Measurements from ENCODE around the gene TTC7B. TPM values are rescaled to one million over a fixed set of nuclear protein-coding genes. Genes with fewer than 3 reads are reported as not detected.

Gene TTC7B
- total and polyA plus RNA-seq, 10 of the 15 experiments (the other 5 are each of a cell fraction or from before 2014, with no cell fraction given), result under 0.01 to 1.1 (median 0.26) TPM; not detected in 2

GRCh38 chr14:90644882-90645281 lies 171.3 kb downstream of the TTC7B start (continued):
- no peak for TF ChIP-seq EED (IDR thresholded peaks at IDR 0.05; ENCODE audit: low read depth)
- TF ChIP-seq PBX3 (IDR thresholded peaks at IDR 0.05; ENCODE audit: insufficient replicate concordance, low read depth, low read length), result no peak
- TF ChIP-seq, protein P1, sequence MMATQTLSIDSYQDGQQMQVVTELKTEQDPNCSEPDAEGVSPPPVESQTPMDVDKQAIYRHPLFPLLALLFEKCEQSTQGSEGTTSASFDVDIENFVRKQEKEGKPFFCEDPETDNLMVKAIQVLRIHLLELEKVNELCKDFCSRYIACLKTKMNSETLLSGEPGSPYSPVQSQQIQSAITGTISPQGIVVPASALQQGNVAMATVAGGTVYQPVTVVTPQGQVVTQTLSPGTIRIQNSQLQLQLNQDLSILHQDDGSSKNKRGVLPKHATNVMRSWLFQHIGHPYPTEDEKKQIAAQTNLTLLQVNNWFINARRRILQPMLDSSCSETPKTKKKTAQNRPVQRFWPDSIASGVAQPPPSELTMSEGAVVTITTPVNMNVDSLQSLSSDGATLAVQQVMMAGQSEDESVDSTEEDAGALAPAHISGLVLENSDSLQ (IDR thresholded peaks at IDR 0.05), result no peak

GRCh38 chr14:90643982-90644670 lies 172.1 kb downstream of the TTC7B start:
- H3K79me2 ChIP-seq (ENCODE audit: control insufficient read depth, insufficient read depth, low read length), result no peaks in the 10 kb centered on the region
- intact Hi-C loops (cut with micrococcal nuclease; ENCODE audit: unreplicated experiment), result no loop called here
- no peak overlapping the region for H3K4me3 ChIP-seq
- H3K4me2 ChIP-seq (ENCODE audit: control insufficient read depth, insufficient read depth), result no peak overlapping the region
- no peaks in the 10 kb centered on the region for H3K4me1 ChIP-seq (ENCODE audit: control insufficient read depth, insufficient read depth, low read length)
- POLR2A ChIA-PET, result no interaction called here
- no peak for DNase-seq (ENCODE audit: low read depth, low spot score)
- RAD21 ChIA-PET (ENCODE audit: unreplicated experiment), result no interaction called here
- in situ Hi-C loops (cut with MboI), result no loop called here
- H3K27ac ChIP-seq (ENCODE audit: control insufficient read depth, insufficient read depth), result no peak overlapping the region
- no peak for ATAC-seq
- no peaks in the 10 kb centered on the region for H4K20me1 ChIP-seq (ENCODE audit: control insufficient read depth, insufficient read depth)
- CTCF ChIA-PET, result no interaction called here
- WGBS (ENCODE audit: insufficient coverage, insufficient replicate concordance, low lambda C conversion rate, missing lambda C conversion rate), result 51% methylated on average over 9 of the region's 9 CpGs
- H3K9ac ChIP-seq (ENCODE audit: control insufficient read depth, insufficient read depth, low read length), result no peak overlapping the region
- H3K9me3 ChIP-seq (replicated peaks; ENCODE audit: control insufficient read depth, insufficient read depth, low read length), result no peaks in the 10 kb centered on the region
- SMC1A ChIA-PET (ENCODE audit: uncharacterized antibody, unreplicated experiment), result no interaction called here
- no peak for FAIRE-seq
- H2AFZ ChIP-seq (ENCODE audit: control insufficient read depth, low read depth, low read length), result no peak overlapping the region
- no peak for TF ChIP-seq TBL1XR1 (IDR thresholded peaks at IDR 0.05; ENCODE audit: low read depth, low read length)
- no peak for TF ChIP-seq MTA2 (IDR thresholded peaks at IDR 0.05; ENCODE audit: low read depth)
- no peak for TF ChIP-seq FOS (IDR thresholded peaks at IDR 0.05; ENCODE audit: borderline replicate concordance, extremely low read depth, insufficient read length)
- no peak for TF ChIP-seq IKZF2 (IDR thresholded peaks at IDR 0.05)
- TF ChIP-seq ZNF207 (IDR thresholded peaks at IDR 0.05; ENCODE audit: borderline replicate concordance), result no peak
- no peak for TF ChIP-seq HDAC2 (IDR thresholded peaks at IDR 0.05)
- no peak for TF ChIP-seq ZNF622 (IDR thresholded peaks at IDR 0.05)
- TF ChIP-seq E4F1 (IDR thresholded peaks at IDR 0.05; ENCODE audit: borderline replicate concordance, partially characterized antibody), result no peak
- TF ChIP-seq CHD1 (IDR thresholded peaks at IDR 0.05; ENCODE audit: low read depth, low read length), result no peak
- peaks cover 3 to 5% of the 10 kb centered on the region in 2 experiments; a peak in 3 of 4 replicates for H3K27me3 ChIP-seq (replicated peaks in 1 of 2; ENCODE audit: control insufficient read depth in 2 of 2, insufficient read depth in 2 of 2, low read length in 1 of 2)
- no TSS peak for BruUV-seq (replicated peaks)
- H3K36me3 ChIP-seq (ENCODE audit: control insufficient read depth in 2 of 2, insufficient read depth in 2 of 2, low read length in 1 of 2), result no peaks in the 10 kb centered on the region
